CD4-positive, CD25-positive, alpha-beta regulatory T cell (primary cell): Measurements from ENCODE around the gene SMIM13. TPM values are rescaled to one million over a fixed set of nuclear protein-coding genes. Genes with fewer than 3 reads are reported as not detected.

Experiments used
- ATAC-seq, 2 donors: fragments of 150-1000 bp; cut with Tn5 transposase; one replicate each; pipeline ENCODE4 v1.10.0; 2021; ENCODE audit warnings: low read depth in 2 of 2, moderate number of reproducible peaks in 2 of 2, moderate library complexity in 1 of 2
- DNase-seq, 3 donors: peaks; one replicate each; pipeline versions ENCODE4 v3.0.0 to v3.0.0-alpha.2; 2012 to 2022; ENCODE audit warnings: mixed read lengths in 1 of 3
- H3K27ac ChIP-seq: one replicate; pipeline ENCODE4 v1.7.0; 2013; ENCODE audit warnings: mild to moderate bottlenecking, low read length; ENCODE audit not compliant: insufficient read depth, poor library complexity, severe bottlenecking
- H3K27me3 ChIP-seq: one replicate; pipeline ENCODE4 v1.7.0; 2013; ENCODE audit warnings: low read length; ENCODE audit not compliant: control insufficient read depth, insufficient read depth
- H3K36me3 ChIP-seq: one replicate; pipeline ENCODE4 v1.7.0; 2013; ENCODE audit warnings: mild to moderate bottlenecking, low read length, moderate library complexity; ENCODE audit not compliant: control insufficient read depth, insufficient read depth
- H3K4me1 ChIP-seq: 2 replicates; pipeline ENCODE4 v1.7.0; 2013; ENCODE audit warnings: mild to moderate bottlenecking, low read length; ENCODE audit not compliant: insufficient read depth, control insufficient read depth, poor library complexity, severe bottlenecking
- H3K4me3 ChIP-seq: one replicate; pipeline ENCODE4 v1.7.0; 2013; ENCODE audit warnings: low read depth, mild to moderate bottlenecking, low read length, moderate library complexity
- H3K9me3 ChIP-seq, 2 experiments: 1 replicate in 1 of 2; 2 replicates in 1 of 2; pipeline ENCODE4 v1.7.0; 2013; ENCODE audit warnings: low read length in 2 of 2, mild to moderate bottlenecking in 1 of 2, moderate library complexity in 1 of 2; ENCODE audit not compliant: control insufficient read depth in 2 of 2
- H3K27ac Mint-ChIP-seq, 3 donors: one replicate each; pipeline ENCODE4 v1.8.0; 2020 to 2022; ENCODE audit warnings: mild to moderate bottlenecking in 3 of 3, mixed read lengths in 3 of 3, moderate library complexity in 2 of 3
- H3K27me3 Mint-ChIP-seq: one replicate; pipeline ENCODE4 v1.8.0; 2022; ENCODE audit warnings: mild to moderate bottlenecking, mixed read lengths
- H3K36me3 Mint-ChIP-seq: one replicate; pipeline ENCODE4 v1.8.0; 2020; ENCODE audit warnings: mixed read lengths
- H3K4me1 Mint-ChIP-seq, 4 donors: one replicate each; pipeline ENCODE4 v1.8.0; 2020 to 2022; ENCODE audit warnings: mixed read lengths in 4 of 4, mild to moderate bottlenecking in 1 of 4
- H3K4me3 Mint-ChIP-seq, 4 donors: one replicate each; pipeline ENCODE4 v1.8.0; 2020 to 2022; ENCODE audit warnings: mild to moderate bottlenecking in 4 of 4, mixed read lengths in 4 of 4, moderate library complexity in 3 of 4
- H3K9me3 Mint-ChIP-seq, 7 donors: one replicate each; pipeline ENCODE4 v1.8.0; 2020 to 2022; ENCODE audit warnings: mixed read lengths in 7 of 7, mild to moderate bottlenecking in 3 of 7, moderate library complexity in 2 of 7
- polyA plus RNA-seq, 4 donors: library from polyadenylated mRNA; unstranded; fragments of 300-500 nt; fragmentation: Illumina TruSeq; gene quantifications; one replicate each; pipeline ENCODE4 v1.2.3, GENCODE V29; 2021
- total RNA-seq: library from RNA; stranded (reverse); gene quantifications from one replicate; pipeline ENCODE4 v1.2.3, GENCODE V29; 2022

Gene SMIM13
- 9.7 TPM for total RNA-seq
- 1 to 10 TPM; 1.4 to 4.4 (median 2.5) TPM for polyA plus RNA-seq

DNA sequence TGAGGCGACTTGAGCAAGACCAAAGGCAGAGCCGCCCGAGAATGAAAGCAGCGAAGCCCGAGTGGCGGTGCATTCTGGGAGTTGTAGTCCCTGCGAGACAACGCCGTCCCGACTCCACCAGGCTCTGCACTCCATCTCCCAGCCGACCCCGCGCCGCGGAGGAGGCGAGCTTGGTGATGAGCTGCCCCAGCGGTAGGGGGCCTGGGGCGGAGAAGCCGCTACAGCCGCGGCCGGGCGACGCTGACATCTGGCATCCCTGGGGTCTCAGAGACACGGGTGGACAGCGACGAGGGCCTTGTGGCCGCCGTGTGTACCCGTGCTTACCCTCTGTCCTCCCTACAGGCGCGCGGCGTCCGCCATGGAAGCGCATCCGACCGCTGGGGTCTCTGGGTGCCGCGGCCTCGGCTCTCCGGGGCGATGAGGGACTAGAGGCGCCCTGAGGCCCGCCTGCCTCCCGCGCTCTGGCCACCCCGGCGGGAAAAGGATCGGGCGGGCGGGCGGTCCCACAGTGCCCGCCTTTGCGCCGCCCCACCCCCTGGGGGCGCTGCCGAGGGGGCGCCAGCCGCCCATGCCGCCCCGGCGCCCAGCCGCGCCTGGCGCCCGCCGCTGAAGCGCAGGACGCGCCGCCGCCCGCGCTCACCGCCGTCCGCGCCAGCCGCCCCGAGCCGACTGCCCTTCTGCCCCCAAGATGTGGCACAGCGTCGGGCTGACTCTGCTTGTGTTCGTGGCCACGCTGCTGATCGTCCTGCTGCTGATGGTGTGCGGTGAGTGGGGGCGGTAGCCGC, at the start of gene SMIM13:
SMIM13 (plus strand) TSS at position 209 of the 785 bp plus-strand sequence; CDS start at position 689, 480 bp downstream.
- peak; percentile 95 to 96 for ATAC-seq
- peak within 1 kb of the TSS; percentile 93 for H3K27ac ChIP-seq

DNA sequence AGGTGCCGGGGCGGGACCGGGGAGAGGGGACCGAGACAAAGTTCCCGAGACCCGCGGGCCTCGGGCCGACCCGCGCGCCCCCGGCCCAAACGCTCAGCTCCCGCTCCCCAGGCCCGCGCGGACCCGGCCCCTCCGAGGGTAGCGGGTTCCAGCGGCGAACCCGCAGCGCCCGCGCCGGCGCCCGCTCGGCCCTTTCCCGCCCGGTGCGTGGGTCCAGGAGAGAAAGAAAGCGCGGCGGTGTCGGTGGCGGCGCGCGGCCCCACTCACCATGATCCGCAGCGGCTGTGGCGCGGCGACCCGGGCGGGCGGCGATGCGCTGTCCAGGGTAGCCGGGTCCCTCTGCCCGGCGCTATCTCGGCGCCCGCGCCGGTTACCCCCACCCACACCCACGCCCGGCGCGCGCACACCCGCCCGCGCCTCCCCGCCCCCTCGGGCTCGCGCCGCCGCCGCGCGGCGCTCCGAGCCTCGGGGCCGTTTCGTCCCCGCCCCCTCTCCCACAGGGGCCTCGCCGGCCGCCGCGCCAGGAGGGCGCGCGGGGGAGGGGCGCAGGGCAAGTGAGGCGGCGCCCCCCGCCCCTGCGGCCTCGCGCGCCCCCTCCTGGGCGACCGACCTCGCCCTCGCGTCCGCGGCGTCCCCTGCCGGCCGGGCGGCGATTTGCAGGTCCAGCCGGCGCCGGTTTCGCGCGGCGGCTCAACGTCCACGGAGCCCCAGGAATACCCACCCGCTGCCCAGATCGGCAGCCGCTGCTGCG, 49.5 kb upstream of the SMIM13 start, which contains the start of gene ELOVL2:
ELOVL2 (minus strand) TSS at position 345 of the 751 bp plus-strand sequence; CDS start at position 270, 75 bp downstream.
- H3K9me3 Mint-ChIP-seq, result peaks cover 0 to 3% (median 0%) of the 10 kb centered on the region in 7 donors
- ATAC-seq, result peak in 1 of 2 donors; percentile 58
- H3K4me1 Mint-ChIP-seq, result peaks cover 0 to 14% (median 9%) of the 10 kb centered on the region in 4 donors
- H3K27me3 ChIP-seq, result peaks cover 55% of the 10 kb centered on the region
- no peak within 1 kb of the TSS for H3K4me3 ChIP-seq
- H3K27ac Mint-ChIP-seq, result no peak within 1 kb of the TSS
- peak within 1 kb of the TSS; percentile 42 to 81 (median 75) for H3K4me3 Mint-ChIP-seq
- H3K27me3 Mint-ChIP-seq, result peaks cover 76% of the 10 kb centered on the region
- no peak within 1 kb of the TSS for H3K27ac ChIP-seq
- peak in 1 of 3 donors; percentile 6 for DNase-seq
- no peaks in the 10 kb centered on the region for H3K36me3 ChIP-seq
- peaks cover 0 to 6% of the 10 kb centered on the region in 2 experiments for H3K9me3 ChIP-seq
- H3K36me3 Mint-ChIP-seq, result no peaks in the 10 kb centered on the region
- peaks cover 9% of the 10 kb centered on the region for H3K4me1 ChIP-seq

More for the DNA sequence above, at the start of gene SMIM13:
- DNase-seq, result peak; percentile 92 to 97 (median 95)
- peaks cover 9% of the 10 kb centered on the region for H3K27me3 Mint-ChIP-seq
- Histone ChIP-seq H3K27me3 (no peaks in the 10 kb centered on the region), H3K4me1 (peaks cover 27% of the 10 kb centered on the region), H3K9me3 (no peaks in the 10 kb centered on the region), H3K36me3 (no peaks in the 10 kb centered on the region), H3K4me3 (peak within 1 kb of the TSS; percentile 93)
- no peaks in the 10 kb centered on the region for H3K9me3 Mint-ChIP-seq
- peak within 1 kb of the TSS; percentile 92 to 99 (median 97) for H3K27ac Mint-ChIP-seq
- peaks cover 15 to 44% (median 32%) of the 10 kb centered on the region in 4 donors for H3K4me1 Mint-ChIP-seq
- H3K36me3 Mint-ChIP-seq, result peaks cover 6% of the 10 kb centered on the region
- peak within 1 kb of the TSS; percentile 94 to 99 (median 98) for H3K4me3 Mint-ChIP-seq

DNA sequence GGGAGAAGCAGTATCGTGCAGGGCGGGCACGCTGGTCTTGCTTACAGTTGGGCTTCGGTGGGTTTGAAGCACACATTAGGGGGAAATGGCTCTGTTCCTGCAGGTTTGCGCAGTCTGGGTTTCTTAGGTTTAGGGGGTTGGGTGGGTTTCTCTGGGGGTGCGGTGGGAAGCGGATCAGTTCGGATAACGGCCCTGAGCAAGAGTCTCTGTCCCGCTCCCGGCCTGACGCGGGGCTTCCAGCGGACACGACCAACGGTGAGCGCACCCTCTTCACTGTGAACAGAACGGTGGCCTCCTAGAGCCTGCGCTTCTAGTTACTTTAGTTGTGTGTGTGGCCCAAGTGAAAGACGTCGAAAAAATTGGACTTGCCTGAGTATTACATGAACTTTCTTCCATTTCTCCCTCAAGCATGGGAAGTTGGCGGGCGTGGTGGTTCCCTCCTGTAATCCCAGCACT, 48.9 kb upstream of the SMIM13 start:
- no peak for ATAC-seq
- Histone ChIP-seq H3K27me3 (peaks cover 56% of the 10 kb centered on the region), H3K27ac (no peak overlapping the region), H3K4me3 (no peak overlapping the region), H3K36me3 (no peaks in the 10 kb centered on the region), H3K9me3 (peaks cover 0 to 6% of the 10 kb centered on the region in 2 experiments), H3K4me1 (peaks cover 9% of the 10 kb centered on the region)
- peak overlapping the region in 3 of 4 donors; percentile 36 to 81 (median 74) for H3K4me3 Mint-ChIP-seq
- no peak for DNase-seq
- H3K4me1 Mint-ChIP-seq, result peaks cover 0 to 14% (median 9%) of the 10 kb centered on the region in 4 donors
- no peaks in the 10 kb centered on the region for H3K36me3 Mint-ChIP-seq
- peaks cover 70% of the 10 kb centered on the region for H3K27me3 Mint-ChIP-seq
- H3K9me3 Mint-ChIP-seq, result peaks cover 0 to 3% (median 0%) of the 10 kb centered on the region in 7 donors
- H3K27ac Mint-ChIP-seq, result no peak overlapping the region

DNA sequence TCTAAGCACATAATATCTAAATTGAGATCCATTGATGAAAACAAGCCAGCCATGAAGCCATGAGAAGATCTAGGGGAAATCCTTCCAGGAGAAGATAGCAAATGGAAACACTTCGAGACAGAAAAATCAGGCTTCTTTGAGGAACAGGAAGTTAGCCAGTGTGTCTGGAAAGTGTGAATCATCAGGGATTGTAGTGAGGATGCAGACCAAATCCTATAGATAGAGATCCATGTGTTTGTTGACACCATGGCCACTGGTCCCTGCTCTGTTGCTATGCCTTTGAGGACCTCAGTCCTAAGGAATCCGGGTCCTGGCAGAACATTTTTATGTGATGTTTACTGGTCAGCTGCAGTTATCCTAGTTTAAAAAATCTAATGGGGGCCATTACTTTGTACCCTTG, 42.9 kb upstream of the SMIM13 start:
- Mint-ChIP-seq H3K4me1 (no peaks in the 10 kb centered on the region), H3K27ac (no peak overlapping the region), H3K27me3 (peaks cover 43% of the 10 kb centered on the region), H3K36me3 (no peaks in the 10 kb centered on the region), H3K9me3 (peaks cover 0 to 2% (median 0%) of the 10 kb centered on the region in 7 donors), H3K4me3 (no peak overlapping the region)
- H3K9me3 ChIP-seq, result no peaks in the 10 kb centered on the region
- H3K4me1 ChIP-seq, result no peaks in the 10 kb centered on the region
- DNase-seq, result no peak
- H3K36me3 ChIP-seq, result no peaks in the 10 kb centered on the region
- no peak overlapping the region for H3K27ac ChIP-seq
- H3K27me3 ChIP-seq, result peaks cover 35% of the 10 kb centered on the region
- ATAC-seq, result no peak
- no peak overlapping the region for H3K4me3 ChIP-seq

DNA sequence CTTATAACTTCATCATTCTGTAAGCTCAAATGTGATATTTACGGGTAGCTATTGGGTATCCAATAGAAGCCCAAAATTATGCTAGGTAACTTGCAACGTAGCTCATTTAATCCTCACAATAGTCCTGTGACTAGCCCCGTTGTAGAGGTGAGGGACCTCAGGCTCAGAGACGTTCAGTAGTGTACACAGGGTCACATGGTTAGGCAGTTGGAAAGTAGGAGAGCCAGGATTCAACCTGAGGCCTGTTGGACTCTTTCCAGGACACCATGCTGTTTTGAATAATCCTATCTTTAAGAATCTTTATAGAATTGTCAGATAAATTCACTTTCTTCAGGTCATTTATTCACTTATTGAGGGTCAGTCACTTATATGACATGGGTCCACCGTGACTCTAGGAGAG, 40.3 kb upstream of the SMIM13 start:
- H3K9me3 Mint-ChIP-seq, result peaks cover 0 to 2% (median 0%) of the 10 kb centered on the region in 7 donors
- H3K4me1 Mint-ChIP-seq, result no peaks in the 10 kb centered on the region
- no peaks in the 10 kb centered on the region for H3K36me3 Mint-ChIP-seq
- H3K4me3 ChIP-seq, result no peak overlapping the region
- H3K27me3 ChIP-seq, result peaks cover 18% of the 10 kb centered on the region
- no peaks in the 10 kb centered on the region for H3K9me3 ChIP-seq
- DNase-seq (no peak), ATAC-seq (no peak)
- H3K27ac Mint-ChIP-seq, result no peak overlapping the region
- H3K27me3 Mint-ChIP-seq, result peaks cover 32% of the 10 kb centered on the region
- no peak overlapping the region for H3K27ac ChIP-seq
- H3K4me3 Mint-ChIP-seq, result no peak overlapping the region
- H3K4me1 ChIP-seq, result no peaks in the 10 kb centered on the region
- no peaks in the 10 kb centered on the region for H3K36me3 ChIP-seq

DNA sequence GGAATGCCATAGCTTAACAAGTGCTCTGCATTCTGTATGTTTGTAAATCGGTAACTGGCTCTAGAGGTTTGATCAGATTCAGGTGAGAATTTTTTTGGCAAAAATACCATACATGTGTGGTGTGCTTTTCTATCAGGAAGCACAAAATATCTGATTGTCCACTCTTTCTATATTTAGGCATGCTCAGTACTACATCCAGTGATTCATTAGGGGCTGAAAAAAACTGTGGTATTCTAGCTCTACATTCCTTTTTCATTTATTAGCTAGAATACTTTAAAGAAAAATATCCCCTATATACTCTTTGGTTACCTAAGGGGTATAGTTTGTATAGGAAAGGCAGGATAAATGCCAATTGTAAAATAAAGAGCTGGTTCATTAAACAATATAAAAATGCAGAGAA, 38.9 kb upstream of the SMIM13 start:
- H3K27me3 ChIP-seq, result peaks cover 9% of the 10 kb centered on the region
- no peaks in the 10 kb centered on the region for H3K4me1 ChIP-seq
- H3K9me3 Mint-ChIP-seq, result peaks cover 0 to 2% (median 0%) of the 10 kb centered on the region in 7 donors
- no peak overlapping the region for H3K27ac ChIP-seq
- no peaks in the 10 kb centered on the region for H3K36me3 ChIP-seq
- H3K36me3 Mint-ChIP-seq, result no peaks in the 10 kb centered on the region
- H3K9me3 ChIP-seq, result no peaks in the 10 kb centered on the region
- DNase-seq (no peak), ATAC-seq (no peak)
- peaks cover 27% of the 10 kb centered on the region for H3K27me3 Mint-ChIP-seq
- no peaks in the 10 kb centered on the region for H3K4me1 Mint-ChIP-seq
- H3K4me3 Mint-ChIP-seq, result no peak overlapping the region
- no peak overlapping the region for H3K4me3 ChIP-seq
- no peak overlapping the region for H3K27ac Mint-ChIP-seq

DNA sequence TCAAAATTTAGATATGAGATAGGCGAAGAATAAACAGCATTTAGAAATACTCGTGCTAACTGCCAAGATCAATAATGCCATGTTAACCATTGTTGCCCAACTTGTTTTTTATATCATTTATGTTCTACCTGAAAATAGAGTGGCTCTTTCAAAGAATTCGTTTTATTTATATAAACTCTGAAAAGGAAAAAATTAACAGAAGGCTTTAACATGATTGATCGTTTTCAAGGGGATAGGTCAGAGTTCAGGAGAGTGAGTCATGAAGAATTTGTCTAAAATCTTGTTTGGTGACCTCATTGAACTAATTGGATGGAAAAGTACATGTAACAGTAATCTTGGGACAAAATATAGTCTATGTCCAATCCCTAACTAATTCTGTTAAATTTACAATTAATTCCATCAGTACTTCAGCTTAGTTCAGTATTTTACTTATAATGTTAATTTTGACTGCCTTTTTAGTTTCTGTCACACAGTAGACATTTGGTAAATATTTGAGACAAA, 38.5 kb upstream of the SMIM13 start:
- H3K4me1 Mint-ChIP-seq, result no peaks in the 10 kb centered on the region
- H3K4me3 Mint-ChIP-seq, result no peak overlapping the region
- Histone ChIP-seq H3K27ac (no peak overlapping the region), H3K4me3 (no peak overlapping the region), H3K9me3 (no peaks in the 10 kb centered on the region), H3K36me3 (no peaks in the 10 kb centered on the region), H3K27me3 (peaks cover 9% of the 10 kb centered on the region), H3K4me1 (no peaks in the 10 kb centered on the region)
- DNase-seq (no peak), ATAC-seq (no peak)
- H3K36me3 Mint-ChIP-seq, result no peaks in the 10 kb centered on the region
- H3K9me3 Mint-ChIP-seq, result peaks cover 0 to 2% (median 0%) of the 10 kb centered on the region in 7 donors
- peaks cover 29% of the 10 kb centered on the region for H3K27me3 Mint-ChIP-seq
- no peak overlapping the region for H3K27ac Mint-ChIP-seq
